Measurements from ENCODE around the gene GPR32.
A peak's percentile ranks its signal among the peaks of the same experiment; 100 is the strongest.
"Not testable (repeated sequence)": the region's sequence is repeated elsewhere in the genome, so short reads cannot be mapped to it uniquely, and the experiment has no call there.

GPR32 gene

GRCh38 chr19:50743537-50743936, 26.7 kb upstream of the GPR32 start:
- Histone ChIP-seq H3K36me3 (ENCODE audit: control insufficient read depth in 1 of 2, insufficient read depth in 2 of 2, low read length in 2 of 2) (no peaks in the 10 kb centered on the region), H3K4me2 (ENCODE audit: low read length) (no peak overlapping the region), H3K4me3 (ENCODE audit: low read depth, low read length) (no peak overlapping the region), H3K27me3 (ENCODE audit: insufficient read depth, low read length) (no peaks in the 10 kb centered on the region), H3K27ac (ENCODE audit: low read depth, low read length) (no peak overlapping the region), H3K79me1 (ENCODE audit: low read length) (peaks cover 3% of the 10 kb centered on the region), H3K18ac (ENCODE audit: low read length) (no peak overlapping the region), H3K9me3 (ENCODE audit: insufficient read depth, low read depth, low read length) (no peaks in the 10 kb centered on the region), H2BK5ac (ENCODE audit: low read depth, low read length, poor library complexity) (no peak overlapping the region), H4K12ac (ENCODE audit: low read depth, low read length) (no peak overlapping the region), H4K91ac (ENCODE audit: low read depth, low read length) (no peak overlapping the region), H3K23ac (ENCODE audit: low read length) (no peak overlapping the region), H2BK12ac (ENCODE audit: low read length) (no peak overlapping the region), H3K4me1 (ENCODE audit: control insufficient read depth in 1 of 2, insufficient read depth in 2 of 2, low read length in 2 of 2) (no peaks in the 10 kb centered on the region), H3K14ac (ENCODE audit: low read length) (no peak overlapping the region), H2AFZ (ENCODE audit: insufficient read depth, low read length, poor library complexity) (no peak overlapping the region), H4K8ac (ENCODE audit: low read depth, low read length) (no peak overlapping the region), H3K4ac (ENCODE audit: low read depth, low read length) (no peak overlapping the region), H3K79me2 (ENCODE audit: control insufficient read depth, insufficient read depth, low read length, poor library complexity) (no peaks in the 10 kb centered on the region), H2BK120ac (ENCODE audit: insufficient read depth, low read length, poor library complexity) (no peak overlapping the region), H2AK5ac (ENCODE audit: low read length) (no peak overlapping the region), H3K9ac (ENCODE audit: low read length) (no peak overlapping the region)
- no peak for DNase-seq
- WGBS (ENCODE audit: extremely low coverage, insufficient coverage, insufficient read length) = no CpG with 5 or more reads among the region's 6 CpGs

DNA sequence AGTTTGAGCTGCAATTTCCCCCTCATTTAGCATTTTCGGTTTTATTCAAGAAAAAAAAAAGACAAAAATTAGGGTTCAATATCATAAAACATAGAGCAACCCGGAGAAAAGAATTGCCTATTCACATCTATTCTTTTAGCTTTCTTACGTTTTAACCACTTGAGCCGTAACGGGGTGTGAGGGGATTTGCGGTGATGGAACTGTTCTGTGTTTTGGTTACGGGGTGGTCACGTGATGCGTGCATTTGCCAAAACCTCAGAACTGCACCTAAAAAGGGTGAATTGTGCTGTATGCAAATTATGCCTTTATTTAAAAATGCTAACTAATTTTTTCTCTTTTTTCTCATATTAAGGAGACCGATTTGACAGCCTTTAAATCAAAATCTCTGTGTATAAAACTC, 25.0 kb upstream of the GPR32 start:
- Histone ChIP-seq H2AFZ (ENCODE audit: insufficient read depth, low read length, poor library complexity) (no peak overlapping the region), H3K4me3 (ENCODE audit: low read depth, low read length) (no peak overlapping the region), H3K27ac (ENCODE audit: low read depth, low read length) (no peak overlapping the region), H4K12ac (ENCODE audit: low read depth, low read length) (no peak overlapping the region), H3K23ac (ENCODE audit: low read length) (no peak overlapping the region), H3K14ac (ENCODE audit: low read length) (no peak overlapping the region), H3K4me1 (ENCODE audit: control insufficient read depth in 1 of 2, insufficient read depth in 2 of 2, low read length in 2 of 2) (no peaks in the 10 kb centered on the region), H3K79me2 (ENCODE audit: control insufficient read depth, insufficient read depth, low read length, poor library complexity) (no peaks in the 10 kb centered on the region), H2BK5ac (ENCODE audit: low read depth, low read length, poor library complexity) (no peak overlapping the region), H2AK5ac (ENCODE audit: low read length) (no peak overlapping the region), H3K18ac (ENCODE audit: low read length) (no peak overlapping the region), H2BK12ac (ENCODE audit: low read length) (no peak overlapping the region), H3K4ac (ENCODE audit: low read depth, low read length) (no peak overlapping the region), H3K79me1 (ENCODE audit: low read length) (peaks cover 3% of the 10 kb centered on the region), H4K91ac (ENCODE audit: low read depth, low read length) (no peak overlapping the region), H4K8ac (ENCODE audit: low read depth, low read length) (no peak overlapping the region), H3K36me3 (ENCODE audit: control insufficient read depth in 1 of 2, insufficient read depth in 2 of 2, low read length in 2 of 2) (no peaks in the 10 kb centered on the region), H2BK120ac (ENCODE audit: insufficient read depth, low read length, poor library complexity) (no peak overlapping the region), H3K4me2 (ENCODE audit: low read length) (no peak overlapping the region), H3K9ac (ENCODE audit: low read length) (no peak overlapping the region), H3K27me3 (ENCODE audit: insufficient read depth, low read length) (no peaks in the 10 kb centered on the region), H3K9me3 (ENCODE audit: insufficient read depth, low read depth, low read length) (no peaks in the 10 kb centered on the region)
- WGBS (ENCODE audit: extremely low coverage, insufficient coverage, insufficient read length) = no CpG with 5 or more reads among the region's 10 CpGs
- no peak for DNase-seq

GRCh38 chr19:50747141-50747540, 23.1 kb upstream of the GPR32 start:
- H3K4me2 ChIP-seq (ENCODE audit: low read length); H2BK120ac ChIP-seq (ENCODE audit: insufficient read depth, low read length, poor library complexity); H3K4ac ChIP-seq (ENCODE audit: low read depth, low read length); H2AFZ ChIP-seq (ENCODE audit: insufficient read depth, low read length, poor library complexity); H4K8ac ChIP-seq (ENCODE audit: low read depth, low read length); H3K14ac ChIP-seq (ENCODE audit: low read length); H3K79me1 ChIP-seq (ENCODE audit: low read length); H2AK5ac ChIP-seq (ENCODE audit: low read length); H3K23ac ChIP-seq (ENCODE audit: low read length); H3K18ac ChIP-seq (ENCODE audit: low read length); H3K9me3 ChIP-seq (ENCODE audit: insufficient read depth, low read depth, low read length); H3K27ac ChIP-seq (ENCODE audit: low read depth, low read length); H3K27me3 ChIP-seq (ENCODE audit: insufficient read depth, low read length); H3K4me3 ChIP-seq (ENCODE audit: low read depth, low read length); H3K79me2 ChIP-seq (ENCODE audit: control insufficient read depth, insufficient read depth, low read length, poor library complexity); H2BK12ac ChIP-seq (ENCODE audit: low read length); H3K36me3 ChIP-seq (ENCODE audit: control insufficient read depth in 1 of 2, insufficient read depth in 2 of 2, low read length in 2 of 2); H3K4me1 ChIP-seq (ENCODE audit: control insufficient read depth in 1 of 2, insufficient read depth in 2 of 2, low read length in 2 of 2); H4K91ac ChIP-seq (ENCODE audit: low read depth, low read length); H3K9ac ChIP-seq (ENCODE audit: low read length): not testable (repeated sequence)
- Histone ChIP-seq H4K12ac (ENCODE audit: low read depth, low read length) (peak overlapping the region; percentile 22), H2BK5ac (ENCODE audit: low read depth, low read length, poor library complexity) (peak overlapping the region; percentile 14)
- DNase-seq = peak; percentile 70 to 76
- WGBS (ENCODE audit: extremely low coverage, insufficient coverage, insufficient read length) = no CpG with 5 or more reads among the region's 14 CpGs

DNA sequence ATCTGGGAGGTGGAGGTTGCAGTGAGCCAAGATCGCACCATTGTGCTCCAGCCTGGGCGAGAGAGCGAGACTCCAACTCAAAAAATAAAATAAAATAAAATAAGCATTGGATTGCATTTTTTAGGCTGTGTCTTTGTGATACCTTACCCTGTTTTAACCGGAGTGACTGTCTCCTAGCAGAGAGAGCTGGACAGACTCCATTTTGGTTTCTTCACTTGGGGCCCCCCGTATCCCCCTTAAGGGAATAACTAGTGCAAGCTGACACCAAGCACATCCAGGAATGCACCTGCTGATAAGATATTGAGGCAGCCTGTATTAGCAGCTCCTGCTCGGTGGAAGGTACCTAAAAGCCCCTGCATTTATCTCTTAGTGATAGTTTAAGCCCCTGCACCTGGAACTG, 20.8 kb upstream of the GPR32 start:
- WGBS (ENCODE audit: extremely low coverage, insufficient coverage, insufficient read length) = no CpG with 5 or more reads among the region's 6 CpGs
- no peaks in the 10 kb centered on the region for H3K9me3 ChIP-seq (ENCODE audit: insufficient read depth, low read depth, low read length)
- H2BK5ac ChIP-seq (ENCODE audit: low read depth, low read length, poor library complexity) = no peak overlapping the region
- peaks cover 6% of the 10 kb centered on the region for H3K79me1 ChIP-seq (ENCODE audit: low read length)
- H3K36me3 ChIP-seq (ENCODE audit: control insufficient read depth in 1 of 2, insufficient read depth in 2 of 2, low read length in 2 of 2) = no peaks in the 10 kb centered on the region
- H3K9ac ChIP-seq (ENCODE audit: low read length) = no peak overlapping the region
- no peaks in the 10 kb centered on the region for H3K79me2 ChIP-seq (ENCODE audit: control insufficient read depth, insufficient read depth, low read length, poor library complexity)
- H3K4me2 ChIP-seq (ENCODE audit: low read length) = no peak overlapping the region
- no peak overlapping the region for H3K4ac ChIP-seq (ENCODE audit: low read depth, low read length)
- H2AK5ac ChIP-seq (ENCODE audit: low read length) = no peak overlapping the region
- no peak overlapping the region for H2BK12ac ChIP-seq (ENCODE audit: low read length)
- no peak overlapping the region for H3K4me3 ChIP-seq (ENCODE audit: low read depth, low read length)
- no peak overlapping the region for H3K27ac ChIP-seq (ENCODE audit: low read depth, low read length)
- H4K8ac ChIP-seq (ENCODE audit: low read depth, low read length) = no peak overlapping the region
- H3K23ac ChIP-seq (ENCODE audit: low read length) = no peak overlapping the region
- no peak overlapping the region for H2BK120ac ChIP-seq (ENCODE audit: insufficient read depth, low read length, poor library complexity)
- no peak for DNase-seq
- no peak overlapping the region for H4K12ac ChIP-seq (ENCODE audit: low read depth, low read length)
- H3K18ac ChIP-seq (ENCODE audit: low read length) = no peak overlapping the region
- no peaks in the 10 kb centered on the region for H3K27me3 ChIP-seq (ENCODE audit: insufficient read depth, low read length)
- H3K4me1 ChIP-seq (ENCODE audit: control insufficient read depth in 1 of 2, insufficient read depth in 2 of 2, low read length in 2 of 2) = peaks cover 0 to 3% of the 10 kb centered on the region in 2 experiments
- H2AFZ ChIP-seq (ENCODE audit: insufficient read depth, low read length, poor library complexity) = no peak overlapping the region
- H3K14ac ChIP-seq (ENCODE audit: low read length) = no peak overlapping the region
- H4K91ac ChIP-seq (ENCODE audit: low read depth, low read length) = no peak overlapping the region

Measured in trophoblast cell (in vitro differentiated cells and primary cell).